ENCODE results near the gene EDNRA. TPM values are rescaled to one million over a fixed set of nuclear protein-coding genes. Genes with fewer than 3 reads are reported as not detected.

The EDNRA gene
- total RNA-seq, 1 experiment from 2014 or later: 0.13 TPM

- POLR2A ChIA-PET: no interaction called here
- in situ Hi-C loops (cut with HindIII; ENCODE audit: low pct_unique_long_range_greater_than_20kb, low sequenced_read_pairs): no loop called here
Observed at GRCh38 chr4:147567276-147567675, 86.4 kb downstream of the EDNRA start.

DNA sequence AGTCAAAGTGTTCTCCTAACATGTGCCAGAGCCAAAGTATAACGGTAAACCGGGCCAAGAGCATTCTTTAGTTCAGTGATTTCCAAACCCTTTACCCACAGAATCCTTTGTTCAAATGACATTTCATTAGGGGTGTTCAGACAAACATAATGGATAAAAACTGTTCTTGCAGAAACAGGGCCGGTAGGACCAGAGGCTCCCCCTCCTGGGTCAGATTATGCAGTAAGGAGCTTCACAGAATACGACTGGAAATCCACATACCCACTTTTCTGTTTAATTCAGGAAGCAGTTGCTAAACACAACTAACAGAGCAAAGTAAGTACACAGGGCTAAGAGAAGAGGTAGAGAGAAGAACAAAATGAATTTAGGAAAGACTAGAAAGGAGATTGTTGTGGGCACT is 89.7 kb downstream of the EDNRA start:
- Histone ChIP-seq H3K27ac (ENCODE audit: low read length) (no peak overlapping the region), H3K9me3 (ENCODE audit: control insufficient read depth, insufficient read depth, low read depth, low read length) (no peaks in the 10 kb centered on the region), H3K36me3 (ENCODE audit: control insufficient read depth, insufficient read depth, low read length) (no peaks in the 10 kb centered on the region), H3K4me3 (ENCODE audit: low read depth in 2 of 2, low read length in 2 of 2) (no peak overlapping the region), H3K27me3 (ENCODE audit: control insufficient read depth, insufficient read depth, low read length) (no peaks in the 10 kb centered on the region), H3K4me1 (ENCODE audit: control insufficient read depth, insufficient read depth, low read length) (no peaks in the 10 kb centered on the region)
- no TSS peak for BruUV-seq (replicated peaks)
- ATAC-seq (no peak), DNase-seq (ENCODE audit: low read depth, low spot score) (no peak)
- intact Hi-C loops (cut with micrococcal nuclease; ENCODE audit: unreplicated experiment) (no loop called here), in situ Hi-C loops (cut with HindIII; ENCODE audit: low pct_unique_long_range_greater_than_20kb, low sequenced_read_pairs) (no loop called here)
- TF ChIP-seq, protein P1, sequence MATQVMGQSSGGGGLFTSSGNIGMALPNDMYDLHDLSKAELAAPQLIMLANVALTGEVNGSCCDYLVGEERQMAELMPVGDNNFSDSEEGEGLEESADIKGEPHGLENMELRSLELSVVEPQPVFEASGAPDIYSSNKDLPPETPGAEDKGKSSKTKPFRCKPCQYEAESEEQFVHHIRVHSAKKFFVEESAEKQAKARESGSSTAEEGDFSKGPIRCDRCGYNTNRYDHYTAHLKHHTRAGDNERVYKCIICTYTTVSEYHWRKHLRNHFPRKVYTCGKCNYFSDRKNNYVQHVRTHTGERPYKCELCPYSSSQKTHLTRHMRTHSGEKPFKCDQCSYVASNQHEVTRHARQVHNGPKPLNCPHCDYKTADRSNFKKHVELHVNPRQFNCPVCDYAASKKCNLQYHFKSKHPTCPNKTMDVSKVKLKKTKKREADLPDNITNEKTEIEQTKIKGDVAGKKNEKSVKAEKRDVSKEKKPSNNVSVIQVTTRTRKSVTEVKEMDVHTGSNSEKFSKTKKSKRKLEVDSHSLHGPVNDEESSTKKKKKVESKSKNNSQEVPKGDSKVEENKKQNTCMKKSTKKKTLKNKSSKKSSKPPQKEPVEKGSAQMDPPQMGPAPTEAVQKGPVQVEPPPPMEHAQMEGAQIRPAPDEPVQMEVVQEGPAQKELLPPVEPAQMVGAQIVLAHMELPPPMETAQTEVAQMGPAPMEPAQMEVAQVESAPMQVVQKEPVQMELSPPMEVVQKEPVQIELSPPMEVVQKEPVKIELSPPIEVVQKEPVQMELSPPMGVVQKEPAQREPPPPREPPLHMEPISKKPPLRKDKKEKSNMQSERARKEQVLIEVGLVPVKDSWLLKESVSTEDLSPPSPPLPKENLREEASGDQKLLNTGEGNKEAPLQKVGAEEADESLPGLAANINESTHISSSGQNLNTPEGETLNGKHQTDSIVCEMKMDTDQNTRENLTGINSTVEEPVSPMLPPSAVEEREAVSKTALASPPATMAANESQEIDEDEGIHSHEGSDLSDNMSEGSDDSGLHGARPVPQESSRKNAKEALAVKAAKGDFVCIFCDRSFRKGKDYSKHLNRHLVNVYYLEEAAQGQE (IDR thresholded peaks at IDR 0.05; ENCODE audit: insufficient read depth in 1 of 2, low read depth in 2 of 2, low read length in 1 of 2): no peak
- TF ChIP-seq POLR2AphosphoS5 (IDR thresholded peaks at IDR 0.05; ENCODE audit: low read depth, low read length) (no peak), SIN3A (IDR thresholded peaks at IDR 0.05; ENCODE audit: borderline replicate concordance, insufficient read depth, low read depth, low read length) (no peak), TCF7L2 (IDR thresholded peaks at IDR 0.05; ENCODE audit: low read depth, low read length) (no peak)
- TF ChIP-seq, protein P2, sequence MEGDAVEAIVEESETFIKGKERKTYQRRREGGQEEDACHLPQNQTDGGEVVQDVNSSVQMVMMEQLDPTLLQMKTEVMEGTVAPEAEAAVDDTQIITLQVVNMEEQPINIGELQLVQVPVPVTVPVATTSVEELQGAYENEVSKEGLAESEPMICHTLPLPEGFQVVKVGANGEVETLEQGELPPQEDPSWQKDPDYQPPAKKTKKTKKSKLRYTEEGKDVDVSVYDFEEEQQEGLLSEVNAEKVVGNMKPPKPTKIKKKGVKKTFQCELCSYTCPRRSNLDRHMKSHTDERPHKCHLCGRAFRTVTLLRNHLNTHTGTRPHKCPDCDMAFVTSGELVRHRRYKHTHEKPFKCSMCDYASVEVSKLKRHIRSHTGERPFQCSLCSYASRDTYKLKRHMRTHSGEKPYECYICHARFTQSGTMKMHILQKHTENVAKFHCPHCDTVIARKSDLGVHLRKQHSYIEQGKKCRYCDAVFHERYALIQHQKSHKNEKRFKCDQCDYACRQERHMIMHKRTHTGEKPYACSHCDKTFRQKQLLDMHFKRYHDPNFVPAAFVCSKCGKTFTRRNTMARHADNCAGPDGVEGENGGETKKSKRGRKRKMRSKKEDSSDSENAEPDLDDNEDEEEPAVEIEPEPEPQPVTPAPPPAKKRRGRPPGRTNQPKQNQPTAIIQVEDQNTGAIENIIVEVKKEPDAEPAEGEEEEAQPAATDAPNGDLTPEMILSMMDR (IDR thresholded peaks at IDR 0.05): no peak
- POLR2A ChIA-PET: no interaction called here
- CTCF ChIA-PET: no interaction called here

More at GRCh38 chr4:147567276-147567675, 86.4 kb downstream of the EDNRA start:
- BruUV-seq (replicated peaks): no TSS peak
- intact Hi-C loops (cut with micrococcal nuclease; ENCODE audit: unreplicated experiment): no loop called here
- H3K4me3 ChIP-seq (ENCODE audit: low read depth in 2 of 2, low read length in 2 of 2): no peak overlapping the region
- ATAC-seq (no peak), DNase-seq (ENCODE audit: low read depth, low spot score) (no peak)
- H3K9me3 ChIP-seq (ENCODE audit: control insufficient read depth, insufficient read depth, low read depth, low read length): no peaks in the 10 kb centered on the region
- no peaks in the 10 kb centered on the region for H3K27me3 ChIP-seq (ENCODE audit: control insufficient read depth, insufficient read depth, low read length)
- CTCF ChIA-PET: no interaction called here
- H3K4me1 ChIP-seq (ENCODE audit: control insufficient read depth, insufficient read depth, low read length): no peaks in the 10 kb centered on the region
- TF ChIP-seq TCF7L2 (IDR thresholded peaks at IDR 0.05; ENCODE audit: low read depth, low read length) (no peak), POLR2AphosphoS5 (IDR thresholded peaks at IDR 0.05; ENCODE audit: low read depth, low read length) (no peak), SIN3A (IDR thresholded peaks at IDR 0.05; ENCODE audit: borderline replicate concordance, insufficient read depth, low read depth, low read length) (no peak)
- TF ChIP-seq, protein P1 (IDR thresholded peaks at IDR 0.05; ENCODE audit: insufficient read depth in 1 of 2, low read depth in 2 of 2, low read length in 1 of 2): no peak
- TF ChIP-seq, protein P2 (IDR thresholded peaks at IDR 0.05): no peak
- H3K36me3 ChIP-seq (ENCODE audit: control insufficient read depth, insufficient read depth, low read length): no peaks in the 10 kb centered on the region
- no peak overlapping the region for H3K27ac ChIP-seq (ENCODE audit: low read length)
